SK-N-SH treated with all-trans-retinoic acid at 6 μM for 48 hours (cell line): ENCODE results near the gene SUCLG1.

Source experiments
- ESRRG ChIP-seq: fragments of 250-450 bp; sonication (Bioruptor Pico); IDR thresholded peaks from 2 replicates; pipeline ENCODE4 v1.6.1; 2021; ENCODE audit warnings: mild to moderate bottlenecking
- ISL1 ChIP-seq: fragments of 250-450 bp; sonication (Bioruptor Pico); IDR thresholded peaks from 2 replicates; pipeline ENCODE4 v2.1.2; 2022; ENCODE audit warnings: mild to moderate bottlenecking, moderate library complexity
- RARB ChIP-seq: fragments of 250-450 bp; sonication (Bioruptor Pico); IDR thresholded peaks from 2 replicates; pipeline ENCODE4 v1.8.0; 2021; ENCODE audit warnings: mild to moderate bottlenecking, moderate library complexity
- TOX ChIP-seq: fragments of 250-450 bp; sonication (Bioruptor Pico); IDR thresholded peaks from 2 replicates; pipeline ENCODE4 v1.8.0; 2021; ENCODE audit warnings: mild to moderate bottlenecking, moderate library complexity, borderline replicate concordance
- ZFP30 ChIP-seq: fragments of 450-650 bp; formaldehyde crosslinking; IDR thresholded peaks from 2 replicates; pipeline ENCODE4 v1.5.0; 2022; ENCODE audit warnings: mild to moderate bottlenecking, moderate library complexity
- ZNF70 ChIP-seq: fragments of 450-650 bp; formaldehyde crosslinking; IDR thresholded peaks from 2 replicates; pipeline ENCODE4 v1.5.0; 2020; ENCODE audit warnings: mild to moderate bottlenecking, moderate library complexity
- TF ChIP-seq, protein P1 (sequence below): fragments of 250-450 bp; sonication (Bioruptor Pico); IDR thresholded peaks from 2 replicates; pipeline ENCODE4 v1.5.1; 2020; ENCODE audit warnings: low read depth, mild to moderate bottlenecking, moderate library complexity
- TF ChIP-seq, protein P2 (sequence below): fragments of 250-450 bp; sonication (Bioruptor Pico); IDR thresholded peaks from 2 replicates; pipeline ENCODE4 v1.5.0; 2020; ENCODE audit warnings: mild to moderate bottlenecking, moderate library complexity

GRCh38 chr2:84435345-84436025, 23.6 kb downstream of the SUCLG1 start:
- TF ChIP-seq, protein P1, sequence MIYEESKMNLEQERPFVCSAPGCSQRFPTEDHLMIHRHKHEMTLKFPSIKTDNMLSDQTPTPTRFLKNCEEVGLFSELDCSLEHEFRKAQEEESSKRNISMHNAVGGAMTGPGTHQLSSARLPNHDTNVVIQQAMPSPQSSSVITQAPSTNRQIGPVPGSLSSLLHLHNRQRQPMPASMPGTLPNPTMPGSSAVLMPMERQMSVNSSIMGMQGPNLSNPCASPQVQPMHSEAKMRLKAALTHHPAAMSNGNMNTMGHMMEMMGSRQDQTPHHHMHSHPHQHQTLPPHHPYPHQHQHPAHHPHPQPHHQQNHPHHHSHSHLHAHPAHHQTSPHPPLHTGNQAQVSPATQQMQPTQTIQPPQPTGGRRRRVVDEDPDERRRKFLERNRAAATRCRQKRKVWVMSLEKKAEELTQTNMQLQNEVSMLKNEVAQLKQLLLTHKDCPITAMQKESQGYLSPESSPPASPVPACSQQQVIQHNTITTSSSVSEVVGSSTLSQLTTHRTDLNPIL (CRISPR knock-in tag) = no peak
- TF ChIP-seq ESRRG = no peak
- TF ChIP-seq ZNF70 (CRISPR knock-in tag) = no peak
- TF ChIP-seq, protein P2, sequence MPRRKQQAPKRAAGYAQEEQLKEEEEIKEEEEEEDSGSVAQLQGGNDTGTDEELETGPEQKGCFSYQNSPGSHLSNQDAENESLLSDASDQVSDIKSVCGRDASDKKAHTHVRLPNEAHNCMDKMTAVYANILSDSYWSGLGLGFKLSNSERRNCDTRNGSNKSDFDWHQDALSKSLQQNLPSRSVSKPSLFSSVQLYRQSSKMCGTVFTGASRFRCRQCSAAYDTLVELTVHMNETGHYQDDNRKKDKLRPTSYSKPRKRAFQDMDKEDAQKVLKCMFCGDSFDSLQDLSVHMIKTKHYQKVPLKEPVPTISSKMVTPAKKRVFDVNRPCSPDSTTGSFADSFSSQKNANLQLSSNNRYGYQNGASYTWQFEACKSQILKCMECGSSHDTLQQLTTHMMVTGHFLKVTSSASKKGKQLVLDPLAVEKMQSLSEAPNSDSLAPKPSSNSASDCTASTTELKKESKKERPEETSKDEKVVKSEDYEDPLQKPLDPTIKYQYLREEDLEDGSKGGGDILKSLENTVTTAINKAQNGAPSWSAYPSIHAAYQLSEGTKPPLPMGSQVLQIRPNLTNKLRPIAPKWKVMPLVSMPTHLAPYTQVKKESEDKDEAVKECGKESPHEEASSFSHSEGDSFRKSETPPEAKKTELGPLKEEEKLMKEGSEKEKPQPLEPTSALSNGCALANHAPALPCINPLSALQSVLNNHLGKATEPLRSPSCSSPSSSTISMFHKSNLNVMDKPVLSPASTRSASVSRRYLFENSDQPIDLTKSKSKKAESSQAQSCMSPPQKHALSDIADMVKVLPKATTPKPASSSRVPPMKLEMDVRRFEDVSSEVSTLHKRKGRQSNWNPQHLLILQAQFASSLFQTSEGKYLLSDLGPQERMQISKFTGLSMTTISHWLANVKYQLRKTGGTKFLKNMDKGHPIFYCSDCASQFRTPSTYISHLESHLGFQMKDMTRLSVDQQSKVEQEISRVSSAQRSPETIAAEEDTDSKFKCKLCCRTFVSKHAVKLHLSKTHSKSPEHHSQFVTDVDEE = no peak
- TF ChIP-seq ISL1 (CRISPR knock-in tag) = no peak
- no peak for TF ChIP-seq TOX (CRISPR knock-in tag)
- TF ChIP-seq ZFP30 = no peak
- no peak for TF ChIP-seq RARB (CRISPR knock-in tag)
